H1 (cell line): ENCODE measurements around the gene ANKH. TPM values are rescaled to one million over a fixed set of nuclear protein-coding genes. Genes with fewer than 3 reads are reported as not detected.
A peak's percentile ranks its signal among the peaks of the same experiment; 100 is the strongest.

Experiments
- CREB1 ChIP-seq: IDR thresholded peaks from 2 replicates; pipeline ENCODE4 v1.6.1; 2012; ENCODE audit warnings: inconsistent platforms
- E2F6 ChIP-seq: IDR thresholded peaks from 2 replicates; pipeline ENCODE4 v1.6.1; 2012; ENCODE audit warnings: inconsistent platforms
- JUND ChIP-seq: IDR thresholded peaks from 2 replicates; pipeline ENCODE4 v1.6.1; 2011; ENCODE audit warnings: mild to moderate bottlenecking, improper control_type of control experiment, low read length
- MAFK ChIP-seq: IDR thresholded peaks from 2 replicates; pipeline ENCODE4 v1.6.1; 2012; ENCODE audit warnings: low read depth, mild to moderate bottlenecking, improper control_type of control experiment, low read length
- POLR2A ChIP-seq, 2 experiments: IDR thresholded peaks; 1 replicate in 1 of 2; 2 replicates in 1 of 2; pipeline ENCODE4 v1.6.1; 2011; ENCODE audit warnings: low read depth in 2 of 2, low read length in 2 of 2, mild to moderate bottlenecking in 2 of 2; ENCODE audit errors: control extremely low read depth in 1 of 2
- RAD21 ChIP-seq, 2 experiments: IDR thresholded peaks in 1 of 2; conservative IDR thresholded peaks in 1 of 2; 2 replicates each; pipeline ENCODE4 v1.6.1; 2011; ENCODE audit warnings: low read depth in 2 of 2, low read length in 2 of 2, improper control_type of control experiment in 1 of 2, inconsistent platforms in 1 of 2, mild to moderate bottlenecking in 1 of 2, moderate library complexity in 1 of 2
- polyA plus RNA-seq, 7 experiments: library from polyadenylated mRNA; depleted of rRNA in 3 of 7; stranded (reverse) in 5 of 7; unstranded in 2 of 7; fragments of >200 nt in 5 of 7; fragments of 200-250 nt in 2 of 7; gene quantifications; 1 replicate in 5 of 7; 2 replicates in 1 of 7; 4 replicates in 1 of 7; pipeline versions ENCODE4 v1.2.1 to v1.2.3, GENCODE V29; 2011 to 2013; ENCODE audit warnings: missing spikeins in 2 of 7, mixed read lengths in 2 of 7
- total RNA-seq: library from RNA; stranded (reverse); fragmentation: NEBNext Ultra II Directional; extraction: Animal tissue kit (Norgen Biotek cat#: 25700); gene quantifications from 2 replicates; pipeline ENCODE4 v1.2.1, GENCODE V29; 2021

The ANKH gene
- total and polyA plus RNA-seq, 2 of the 8 experiments (the other 6 are each of a cell fraction or from before 2014, with no cell fraction given), result 5.3 to 13.0 TPM

- TF ChIP-seq E2F6 (no peak), RAD21 (IDR thresholded peaks at IDR 0.05 in 1 of 2, conservative IDR thresholded peaks at IDR 0.05 in 1 of 2; ENCODE audit: low read depth in 2 of 2, low read length in 2 of 2) (peak; percentile 97), CREB1 (0 out of 2 replicates have a peak, but pooled peaks have one; percentile 9), POLR2A (IDR thresholded peaks at IDR 0.05; ENCODE audit: control extremely low read depth in 1 of 2, low read depth in 2 of 2, low read length in 2 of 2) (no peak), MAFK (no peak), JUND (0 out of 2 replicates have a peak, but pooled peaks have one; percentile 28)
- TF ChIP-seq, all 59 proteins: peak for 7
These were observed 144.1 kb downstream of the ANKH start (continued) for GRCh38 chr5:14727428-14727865.
